Keratinocyte (primary cell): ENCODE data around the gene MINPP1. TPM values are rescaled to one million over a fixed set of nuclear protein-coding genes. Genes with fewer than 3 reads are reported as not detected.

Source experiments
- DNase-seq: peaks from one replicate; pipeline ENCODE4 v3.0.0-alpha.2; 2011; ENCODE audit warnings: low read depth, missing footprints, low spot score
- FAIRE-seq: peaks from 2 replicates; lab custom pipeline; 2011; peaks lifted over from hg19 to GRCh38; lab: Jason Lieb, UNC
- H2AFZ ChIP-seq: 2 replicates; pipeline ENCODE4 v1.6.0; 2012; ENCODE audit warnings: low read length, control low read depth, inconsistent platforms; ENCODE audit not compliant: control insufficient read depth
- H3K27ac ChIP-seq: 2 replicates; pipeline ENCODE4 v1.5.1; 2011; ENCODE audit warnings: low read length; ENCODE audit not compliant: control insufficient read depth, insufficient read depth
- H3K27me3 ChIP-seq: 3 replicates; pipeline ENCODE4 v1.6.0; 2011; ENCODE audit warnings: low read length; ENCODE audit not compliant: control insufficient read depth, insufficient read depth; ENCODE audit errors: extremely low read depth
- H3K36me3 ChIP-seq, 2 experiments: 2 replicates in 1 of 2; 3 replicates in 1 of 2; pipeline ENCODE4 v1.5.1; 2011; ENCODE audit warnings: low read length in 2 of 2, mild to moderate bottlenecking in 1 of 2; ENCODE audit not compliant: control insufficient read depth in 2 of 2, insufficient read depth in 2 of 2; ENCODE audit errors: extremely low read depth in 1 of 2
- H3K4me1 ChIP-seq: 3 replicates; pipeline ENCODE4 v1.5.1; 2011; ENCODE audit warnings: low read length; ENCODE audit not compliant: control insufficient read depth, insufficient read depth; ENCODE audit errors: extremely low read depth
- H3K4me2 ChIP-seq: 3 replicates; pipeline ENCODE4 v1.6.0; 2011; ENCODE audit warnings: low read depth, low read length; ENCODE audit not compliant: control insufficient read depth, insufficient read depth; ENCODE audit errors: extremely low read depth
- H3K4me3 ChIP-seq, 3 experiments: fragments of 200-600 bp in 1 of 3; sonication (generic) in 1 of 3; 2 replicates in 2 of 3; 3 replicates in 1 of 3; pipeline ENCODE4 v1.5.1; 2011 to 2016; ENCODE audit warnings: low read length in 3 of 3, mild to moderate bottlenecking in 3 of 3, control low read depth in 2 of 3, inconsistent platforms in 1 of 3, low read depth in 1 of 3, mixed read lengths in 1 of 3, mixed run types in 1 of 3, moderate library complexity in 1 of 3; ENCODE audit not compliant: control insufficient read depth in 2 of 3, insufficient read depth in 2 of 3; ENCODE audit errors: extremely low read depth in 1 of 3
- H3K79me2 ChIP-seq: 2 replicates; pipeline ENCODE4 v1.6.0; 2012; ENCODE audit warnings: low read length; ENCODE audit not compliant: control insufficient read depth, insufficient read depth
- H3K9ac ChIP-seq: 3 replicates; pipeline ENCODE4 v1.6.0; 2011; ENCODE audit warnings: low read length; ENCODE audit not compliant: control insufficient read depth, insufficient read depth; ENCODE audit errors: extremely low read depth
- H3K9me1 ChIP-seq: 3 replicates; pipeline ENCODE4 v1.6.0; 2011; ENCODE audit warnings: low read length; ENCODE audit not compliant: control insufficient read depth, insufficient read depth; ENCODE audit errors: extremely low read depth
- H3K9me3 ChIP-seq: 2 replicates; pipeline ENCODE4 v1.5.1; 2012; ENCODE audit warnings: low read depth, low read length; ENCODE audit not compliant: control insufficient read depth
- H4K20me1 ChIP-seq: 3 replicates; pipeline ENCODE4 v1.6.0; 2011; ENCODE audit warnings: low read length; ENCODE audit not compliant: control insufficient read depth, insufficient read depth; ENCODE audit errors: extremely low read depth
- CTCF ChIP-seq, 3 experiments: IDR thresholded peaks in 1 of 3; conservative IDR thresholded peaks in 1 of 3; optimal IDR thresholded peaks in 1 of 3; 2 replicates in 2 of 3; 3 replicates in 1 of 3; pipeline versions ENCODE3 to v1.5.1; 2011; ENCODE audit warnings: low read length in 3 of 3, mild to moderate bottlenecking in 3 of 3, moderate library complexity in 2 of 3, control low read depth in 1 of 3, inconsistent platforms in 1 of 3; ENCODE audit not compliant: insufficient read depth in 2 of 3; ENCODE audit errors: extremely low read depth in 1 of 3
- EZH2 ChIP-seq: IDR thresholded peaks from one replicate; pipeline ENCODE4 v1.6.1; 2012; ENCODE audit warnings: inconsistent platforms, mild to moderate bottlenecking, low read length, moderate library complexity
- dilution Hi-C: fragments of 300-500 bp; cut with MboI; formaldehyde crosslinking; loops from one replicate; pipeline ENCODE4 v1.7.0; 2020; ENCODE audit warnings: low sequenced_read_pairs; ENCODE audit not compliant: extremely low pct_ligation_motif_present
- polyA plus RNA-seq, 5 experiments: library from polyadenylated mRNA; depleted of rRNA in 3 of 5; stranded (reverse) in 3 of 5; stranded (forward) in 1 of 5; unstranded in 1 of 5; fragments of >200 nt; gene quantifications; 1 replicate in 1 of 5; 2 replicates in 3 of 5; 3 replicates in 1 of 5; pipeline versions ENCODE4 v1.2.1 to v1.2.3, GENCODE V29; 2011 to 2012; ENCODE audit warnings: missing spikeins in 2 of 5, low read depth in 1 of 5, low replicate concordance in 1 of 5

MINPP1 gene
- polyA plus RNA-seq, 1 donor (not counting 4 experiments of a cell fraction or from before 2014, with no cell fraction given): 17.7 TPM

- FAIRE-seq: no peak
- Histone ChIP-seq H4K20me1 (no peaks in the 10 kb centered on the region), H3K9ac (no peak overlapping the region), H3K27ac (no peak overlapping the region), H3K36me3 (no peaks in the 10 kb centered on the region), H3K4me3 (no peak overlapping the region), H2AFZ (no peak overlapping the region), H3K9me3 (no peaks in the 10 kb centered on the region), H3K79me2 (no peaks in the 10 kb centered on the region), H3K27me3 (no peaks in the 10 kb centered on the region), H3K9me1 (no peaks in the 10 kb centered on the region), H3K4me2 (no peak overlapping the region), H3K4me1 (no peaks in the 10 kb centered on the region)
- no peak for TF ChIP-seq CTCF (optimal IDR thresholded peaks at IDR 0.05 in 1 of 3, IDR thresholded peaks at IDR 0.05 in 1 of 3, conservative IDR thresholded peaks at IDR 0.05 in 1 of 3; ENCODE audit: extremely low read depth in 1 of 3, insufficient read depth in 2 of 3, low read length in 3 of 3)
- no peak for TF ChIP-seq EZH2
- dilution Hi-C loops: no loop called here
- no peak for DNase-seq
Observed at GRCh38 chr10:87575851-87576250, 71.2 kb downstream of the MINPP1 start.

- peaks cover 2% of the 10 kb centered on the region for H3K27me3 ChIP-seq
- no peak overlapping the region for H2AFZ ChIP-seq
- no peaks in the 10 kb centered on the region for H3K9me1 ChIP-seq
- DNase-seq: no peak
- H3K9ac ChIP-seq: no peak overlapping the region
- no peak for TF ChIP-seq EZH2
- no peak for TF ChIP-seq CTCF (optimal IDR thresholded peaks at IDR 0.05 in 1 of 3, IDR thresholded peaks at IDR 0.05 in 1 of 3, conservative IDR thresholded peaks at IDR 0.05 in 1 of 3; ENCODE audit: extremely low read depth in 1 of 3, insufficient read depth in 2 of 3, low read length in 3 of 3)
- no peak overlapping the region for H3K4me3 ChIP-seq
- dilution Hi-C loops: no loop called here
- H3K27ac ChIP-seq: no peak overlapping the region
- H3K4me2 ChIP-seq: no peak overlapping the region
- no peaks in the 10 kb centered on the region for H3K36me3 ChIP-seq
- H3K9me3 ChIP-seq: no peaks in the 10 kb centered on the region
- H3K4me1 ChIP-seq: no peaks in the 10 kb centered on the region
- no peaks in the 10 kb centered on the region for H3K79me2 ChIP-seq
- no peak for FAIRE-seq
- H4K20me1 ChIP-seq: no peaks in the 10 kb centered on the region
Observed at GRCh38 chr10:87578160-87578841, 73.6 kb downstream of the MINPP1 start.
